GM18951 (cell line): Measurements from ENCODE around the gene PKLR.

Experiments used
- POLR2A ChIP-seq: IDR thresholded peaks from 4 replicates; pipeline ENCODE4 v1.6.1; 2011; ENCODE audit warnings: mild to moderate bottlenecking; ENCODE audit not compliant: insufficient read length, insufficient read depth; ENCODE audit errors: extremely low read depth
- in situ Hi-C: fragments of 300-500 bp; cut with MboI; formaldehyde crosslinking; loops from one replicate; pipeline ENCODE4 v1.12.0; 2022; ENCODE audit warnings: low sequenced_read_pairs, mixed read lengths, inconsistent platforms; ENCODE audit not compliant: unreplicated experiment

The PKLR gene

GRCh38 chr1:155287987-155288543 lies 13.2 kb downstream of the PKLR start:
- TF ChIP-seq POLR2A = no peak
- in situ Hi-C loops = no loop called here

GRCh38 chr1:155286544-155286943 lies 14.7 kb downstream of the PKLR start:
- in situ Hi-C loops = no loop called here
- TF ChIP-seq POLR2A = no peak

- in situ Hi-C loops = no loop called here
- no peak for TF ChIP-seq POLR2A
Observed at GRCh38 chr1:155285631-155286044, 15.6 kb downstream of the PKLR start.

- no peak for TF ChIP-seq POLR2A
- in situ Hi-C loops = no loop called here
Observed at GRCh38 chr1:155285063-155285462, 16.2 kb downstream of the PKLR start.

- TF ChIP-seq POLR2A = no peak
Observed at GRCh38 chr1:155284476-155284875, 16.8 kb downstream of the PKLR start.

GRCh38 chr1:155282488-155283091 lies 18.6 kb downstream of the PKLR start:
- in situ Hi-C loops = no loop called here
- TF ChIP-seq POLR2A = no peak

More at GRCh38 chr1:155284476-155284875, 16.8 kb downstream of the PKLR start:
- in situ Hi-C loops = no loop called here

- in situ Hi-C loops = no loop called here
- no peak for TF ChIP-seq POLR2A
Observed at GRCh38 chr1:155279268-155279667, 22.0 kb downstream of the PKLR start.

- in situ Hi-C loops = no loop called here
- TF ChIP-seq POLR2A = no peak
Observed at GRCh38 chr1:155278689-155279160, 22.5 kb downstream of the PKLR start.

GRCh38 chr1:155277902-155278688 lies 23.1 kb downstream of the PKLR start:
- in situ Hi-C loops = no loop called here
- no peak for TF ChIP-seq POLR2A

- in situ Hi-C loops = no loop called here
- peak; percentile 37 for TF ChIP-seq POLR2A
Observed at GRCh38 chr1:155277070-155277901, 24.0 kb downstream of the PKLR start, which contains the start of gene HCN3. Gene HCN3 (plus strand): TSS chr1:155277463. CDS start chr1:155277591, 128 bp downstream.

- peak; percentile 92 for TF ChIP-seq POLR2A
- in situ Hi-C loops = no loop called here
Observed at GRCh38 chr1:155273343-155274245, 27.6 kb downstream of the PKLR start, which contains the start of gene CLK2. Gene CLK2 (minus strand): TSS chr1:155273504. CDS start chr1:155270977, 2,527 bp downstream.
